Mesothelial cell of epicardium (in vitro differentiated cells): ENCODE data around the gene BIRC3. TPM values are rescaled to one million over a fixed set of nuclear protein-coding genes. Genes with fewer than 3 reads are reported as not detected.

Source experiments
- DNase-seq, 2 experiments: peaks; one replicate each; pipeline ENCODE4 v3.0.0; 2021; ENCODE audit warnings: low spot score in 2 of 2; ENCODE audit not compliant: unreplicated experiment in 2 of 2
- H3K27ac Mint-ChIP-seq: 2 replicates; pipeline ENCODE4 v1.8.0; 2021; ENCODE audit warnings: mixed read lengths
- H3K27me3 Mint-ChIP-seq: 2 replicates; pipeline ENCODE4 v1.8.0; 2021; ENCODE audit warnings: low read depth, mixed read lengths
- H3K36me3 Mint-ChIP-seq: 2 replicates; pipeline ENCODE4 v1.8.0; 2021; ENCODE audit warnings: mixed read lengths
- H3K4me1 Mint-ChIP-seq: 2 replicates; pipeline ENCODE4 v1.8.0; 2021; ENCODE audit warnings: mixed read lengths
- H3K4me3 Mint-ChIP-seq: 2 replicates; pipeline ENCODE4 v1.8.0; 2021; ENCODE audit warnings: mild to moderate bottlenecking, moderate library complexity, mixed read lengths
- H3K9me3 Mint-ChIP-seq: 2 replicates; pipeline ENCODE4 v1.8.0; 2021; ENCODE audit warnings: mixed read lengths
- CTCF ChIP-seq: fragments of 200-600 bp; sonication (generic); IDR thresholded peaks from one replicate; pipeline ENCODE4 v1.5.0; 2021; ENCODE audit warnings: antibody characterized with exemption; ENCODE audit not compliant: unreplicated experiment
- total RNA-seq: library from RNA; stranded (reverse); gene quantifications from 3 replicates; pipeline ENCODE4 v1.2.1, GENCODE V29; 2021

BIRC3 gene
- total RNA-seq, 1 donor from 2014 or later, result 1.4 TPM

GRCh38 chr11:102312667-102313066 lies 4.6 kb upstream of the BIRC3 start:
- Mint-ChIP-seq H3K36me3 (no peaks in the 10 kb centered on the region), H3K27me3 (peaks cover 3% of the 10 kb centered on the region), H3K9me3 (peaks cover 5% of the 10 kb centered on the region), H3K4me1 (peaks cover 27% of the 10 kb centered on the region), H3K4me3 (no peak overlapping the region), H3K27ac (peak overlapping the region; percentile 92)
- no peak for TF ChIP-seq CTCF
- no peak for DNase-seq

- DNase-seq, result no peak
- Mint-ChIP-seq H3K4me3 (no peak overlapping the region), H3K4me1 (peaks cover 28% of the 10 kb centered on the region), H3K36me3 (no peaks in the 10 kb centered on the region), H3K9me3 (peaks cover 5% of the 10 kb centered on the region), H3K27me3 (peaks cover 4% of the 10 kb centered on the region), H3K27ac (peak overlapping the region; percentile 89)
- no peak for TF ChIP-seq CTCF
These were observed 3.9 kb upstream of the BIRC3 start for GRCh38 chr11:102313238-102313940.

- no peaks in the 10 kb centered on the region for H3K36me3 Mint-ChIP-seq
- no peak overlapping the region for H3K27ac Mint-ChIP-seq
- H3K4me1 Mint-ChIP-seq, result peaks cover 28% of the 10 kb centered on the region
- DNase-seq, result no peak
- H3K9me3 Mint-ChIP-seq, result peaks cover 1% of the 10 kb centered on the region
- H3K4me3 Mint-ChIP-seq, result no peak overlapping the region
- no peak for TF ChIP-seq CTCF
- peaks cover 4% of the 10 kb centered on the region for H3K27me3 Mint-ChIP-seq
These were observed 2.5 kb upstream of the BIRC3 start for GRCh38 chr11:102314784-102315183.

GRCh38 chr11:102316346-102316904 lies 859 bp upstream of the BIRC3 start:
- H3K9me3 Mint-ChIP-seq, result no peaks in the 10 kb centered on the region
- H3K27ac Mint-ChIP-seq, result peak overlapping the region; percentile 65
- peak overlapping the region; percentile 5 for H3K4me3 Mint-ChIP-seq
- no peak for TF ChIP-seq CTCF
- H3K4me1 Mint-ChIP-seq, result peaks cover 28% of the 10 kb centered on the region
- H3K36me3 Mint-ChIP-seq, result no peaks in the 10 kb centered on the region
- H3K27me3 Mint-ChIP-seq, result peaks cover 4% of the 10 kb centered on the region
- DNase-seq, result no peak

- no peaks in the 10 kb centered on the region for H3K36me3 Mint-ChIP-seq
- H3K9me3 Mint-ChIP-seq, result no peaks in the 10 kb centered on the region
- peak overlapping the region; percentile 92 for H3K27ac Mint-ChIP-seq
- DNase-seq, result no peak
- H3K27me3 Mint-ChIP-seq, result peaks cover 4% of the 10 kb centered on the region
- no peak for TF ChIP-seq CTCF
- peak overlapping the region; percentile 88 for H3K4me3 Mint-ChIP-seq
- peaks cover 26% of the 10 kb centered on the region for H3K4me1 Mint-ChIP-seq
These were observed 452 bp downstream of the BIRC3 start for GRCh38 chr11:102317768-102318103.
